HG03457 (cell line): ENCODE measurements around the gene CTAGE9.
"Not testable (repeated sequence)": the region's sequence is repeated elsewhere in the genome, so short reads cannot be mapped to it uniquely, and the experiment has no call there.

Experiments used
- ATAC-seq: cut with Tn5 transposase; IDR thresholded peaks from one replicate; pipeline ENCODE4 v1.9.1; 2021; ENCODE audit warnings: moderate number of reproducible peaks; ENCODE audit not compliant: unreplicated experiment

Gene CTAGE9

DNA sequence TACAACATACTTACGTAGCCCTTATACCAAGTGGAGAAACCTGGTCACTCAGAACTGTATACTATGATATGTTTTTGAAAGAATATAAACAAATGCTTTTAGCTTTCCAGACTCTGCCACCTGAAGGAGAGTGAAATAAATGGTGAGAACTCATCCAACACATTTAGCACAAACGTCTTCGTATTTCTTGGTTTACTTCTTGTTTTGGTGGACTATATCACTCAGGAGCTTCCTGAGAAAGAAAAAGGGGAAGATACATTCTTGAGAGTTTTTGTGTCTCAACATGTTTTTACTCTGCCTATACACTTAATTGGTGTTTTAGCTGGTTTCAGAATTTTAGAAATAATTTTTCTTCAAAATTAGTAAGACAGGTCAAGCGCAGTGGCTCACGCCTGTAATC is 19.4 kb upstream of the CTAGE9 start:
- ATAC-seq = no peak

DNA sequence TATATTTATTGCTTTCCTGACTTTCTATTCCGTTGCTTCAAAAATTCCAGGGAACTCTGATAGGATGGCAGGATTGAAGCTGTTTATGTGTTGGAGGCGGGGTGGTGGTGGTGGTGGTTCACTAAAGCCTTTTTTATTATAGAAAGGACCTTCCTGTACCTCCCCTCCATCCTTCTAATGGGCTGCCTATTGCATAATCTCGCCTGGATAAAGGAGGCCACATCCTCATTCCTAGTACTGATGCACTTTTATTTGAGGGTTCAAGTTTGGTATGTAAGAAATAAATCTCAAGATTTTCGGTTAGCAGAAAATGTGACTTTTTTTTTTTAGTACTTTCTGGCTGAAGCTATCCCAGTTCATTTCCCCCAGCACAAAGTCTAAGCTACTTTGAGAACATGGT is 18.7 kb upstream of the CTAGE9 start:
- no peak for ATAC-seq

DNA sequence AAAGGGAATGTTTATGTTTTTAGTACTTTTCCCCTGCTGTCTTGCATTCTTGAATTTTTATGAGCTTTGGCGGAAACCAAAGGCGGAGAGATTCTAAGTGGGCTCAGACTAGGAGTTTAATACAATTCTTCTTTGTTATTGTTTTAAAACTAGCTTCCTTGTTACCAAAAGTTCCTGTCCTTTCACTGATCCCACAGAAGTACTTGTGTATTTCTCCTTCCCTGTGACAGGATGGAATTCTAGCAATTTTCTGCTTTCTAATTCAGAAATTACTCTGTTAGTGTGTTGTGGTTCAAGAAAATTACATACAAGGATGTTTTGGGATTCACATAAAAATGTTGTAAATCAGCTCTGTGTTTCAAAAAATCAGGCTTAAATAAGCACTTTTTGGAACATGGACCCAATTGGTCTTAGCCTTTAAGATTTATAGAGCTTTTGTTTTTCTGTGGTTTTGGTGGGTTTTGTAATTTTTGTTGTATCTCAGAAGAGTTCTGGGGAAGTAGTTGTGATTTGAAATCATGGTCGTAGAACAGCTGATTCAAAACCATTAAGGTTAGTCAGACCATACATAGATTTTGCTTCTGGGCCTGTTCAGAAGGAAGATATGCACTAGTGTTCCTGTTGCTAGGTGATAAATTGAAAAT is 17.6 kb upstream of the CTAGE9 start:
- ATAC-seq = no peak

DNA sequence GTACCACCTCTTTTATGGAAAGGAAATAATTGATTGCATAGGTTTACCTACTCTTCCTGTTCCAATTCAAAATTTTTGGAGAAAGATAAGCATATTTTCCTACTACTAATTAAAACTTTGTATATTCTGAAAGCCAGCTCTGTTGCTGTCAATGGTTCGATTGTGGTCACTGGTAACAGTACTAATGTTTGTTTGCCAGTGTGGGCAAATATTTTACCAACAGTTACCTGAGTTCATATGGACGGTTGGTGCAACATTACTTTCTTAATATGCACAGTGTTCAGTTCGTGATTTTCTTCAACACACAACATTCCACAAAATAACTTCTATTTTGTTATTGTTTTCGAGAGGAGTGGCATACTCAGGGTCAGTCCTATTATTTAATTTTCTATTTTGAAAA is 17.1 kb upstream of the CTAGE9 start:
- ATAC-seq = no peak

DNA sequence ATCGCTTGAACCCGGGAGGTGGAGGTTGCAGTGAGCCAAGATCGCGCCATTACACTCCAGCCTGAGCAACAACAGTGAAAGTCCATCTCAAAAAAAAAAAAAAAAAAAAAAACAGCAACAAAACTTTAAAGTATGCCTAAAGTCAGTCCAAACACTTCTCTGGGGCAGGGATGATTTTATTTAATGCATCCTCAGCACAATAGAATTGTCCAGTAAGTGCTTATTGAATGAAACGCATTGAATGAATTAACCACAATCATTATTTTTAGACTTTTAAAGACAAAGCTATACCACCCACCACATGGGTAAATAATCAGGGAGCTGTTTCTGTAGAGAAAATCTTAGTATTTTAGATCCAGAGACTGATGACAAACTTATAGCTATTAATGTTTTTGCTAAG is 16.6 kb upstream of the CTAGE9 start:
- ATAC-seq = no peak

DNA sequence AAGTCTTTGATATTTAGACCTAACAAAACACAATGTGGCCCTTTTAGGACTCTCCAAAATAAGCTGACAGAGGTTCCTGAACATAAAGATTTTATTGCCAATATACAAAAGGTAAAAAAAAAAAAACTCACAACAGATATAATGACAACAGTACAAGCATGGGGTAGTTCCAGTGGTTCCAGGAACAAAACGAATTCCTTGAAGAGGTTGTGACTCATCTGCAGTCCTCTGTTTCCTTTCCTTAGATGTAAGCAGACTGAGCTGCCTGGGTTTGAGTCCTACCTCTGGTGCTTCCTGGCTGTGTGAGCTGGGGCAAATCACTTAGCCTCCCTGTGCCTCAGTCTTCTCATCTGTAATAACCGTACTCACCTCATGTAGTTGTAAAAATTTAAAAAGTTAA is 13.3 kb upstream of the CTAGE9 start:
- no peak for ATAC-seq

DNA sequence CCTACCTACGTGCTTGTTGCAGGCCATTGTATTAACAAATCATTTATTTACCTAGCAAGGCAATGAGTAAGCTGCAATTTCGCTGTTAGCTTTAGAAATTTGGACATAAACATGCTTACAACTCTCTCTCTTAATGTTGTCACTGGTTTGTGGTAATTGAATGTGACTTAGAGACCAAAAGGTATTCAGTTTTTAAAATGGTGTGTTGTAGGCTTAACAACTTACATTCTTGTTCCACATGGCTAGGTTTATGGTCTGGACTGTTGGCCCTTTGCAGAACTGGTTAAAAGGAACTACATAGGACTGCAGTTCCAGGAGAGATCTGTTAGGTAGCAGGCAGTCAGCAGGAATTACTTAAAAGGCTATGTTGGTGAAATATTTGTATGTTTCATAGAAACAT is 10.3 kb upstream of the CTAGE9 start:
- no peak for ATAC-seq

DNA sequence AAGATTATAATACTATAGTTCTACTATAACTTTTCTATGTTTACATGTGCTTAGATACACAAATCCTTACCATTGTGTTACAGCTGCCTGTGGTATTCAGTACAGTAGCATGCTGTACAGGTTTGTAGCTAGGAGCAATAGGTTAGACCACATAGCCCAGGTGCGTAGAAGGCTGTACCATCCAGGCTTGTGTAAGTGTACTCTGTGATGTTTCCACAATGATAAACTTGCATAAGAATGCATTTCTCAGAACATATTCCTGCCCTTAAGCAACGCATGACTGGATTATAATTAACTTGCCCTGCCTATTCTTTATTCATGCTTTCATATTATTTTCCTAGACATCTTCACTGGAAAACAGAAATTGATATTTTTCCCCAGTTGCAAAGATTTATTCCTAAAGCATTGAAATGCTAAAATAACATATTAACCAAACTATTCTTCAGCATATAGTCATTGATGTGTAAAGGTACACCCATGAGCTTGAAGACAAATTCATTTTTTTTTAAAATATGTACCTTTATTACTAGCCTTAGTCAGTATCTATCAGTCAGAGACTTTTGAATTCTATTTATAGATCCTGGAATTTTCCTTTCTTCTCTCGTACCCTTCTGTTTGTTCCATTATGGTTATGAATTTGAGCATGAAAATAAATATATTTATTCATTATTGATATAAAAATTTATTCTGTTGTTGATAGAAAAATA is 7.2 kb upstream of the CTAGE9 start:
- no peak for ATAC-seq

DNA sequence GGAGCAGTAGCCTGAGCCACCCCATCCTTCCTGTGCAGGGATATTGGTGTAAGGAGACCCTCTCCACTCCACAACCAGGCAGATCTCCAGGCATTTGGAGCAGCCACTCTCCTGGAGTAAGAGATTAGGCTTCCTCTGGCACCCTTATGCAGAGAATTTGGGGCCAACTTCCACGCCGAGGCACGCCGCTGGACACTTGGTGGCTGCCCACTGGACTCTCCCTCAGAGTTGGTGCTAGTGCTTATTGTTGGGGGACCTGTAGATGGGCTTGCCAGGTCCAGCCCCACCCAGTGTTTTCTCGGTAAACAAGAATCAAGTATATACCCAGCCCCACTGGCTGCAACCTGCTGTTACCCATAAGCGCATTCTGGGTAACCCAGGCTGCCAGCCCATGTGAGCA is 4.8 kb upstream of the CTAGE9 start:
- not testable (repeated sequence) for ATAC-seq

DNA sequence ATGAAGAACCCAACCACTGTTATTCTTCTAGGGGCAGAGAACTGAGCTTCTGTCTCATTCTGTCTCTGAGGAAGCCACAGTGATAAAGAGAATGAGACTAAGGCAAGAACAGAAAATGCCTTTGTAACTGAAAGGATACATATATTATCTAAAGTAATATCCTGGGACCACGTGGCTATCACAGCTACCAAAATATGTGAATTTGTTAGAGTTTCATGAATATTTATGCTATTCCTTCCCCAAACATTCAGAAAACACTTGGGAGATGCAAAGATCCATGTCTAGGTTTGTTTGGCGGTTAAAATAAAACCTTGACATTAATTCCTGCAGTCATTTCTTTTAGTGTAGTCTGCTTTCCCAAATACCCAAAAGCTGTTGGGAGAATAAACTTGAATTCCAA is 6.9 kb downstream of the CTAGE9 start:
- ATAC-seq = not testable (repeated sequence)

DNA sequence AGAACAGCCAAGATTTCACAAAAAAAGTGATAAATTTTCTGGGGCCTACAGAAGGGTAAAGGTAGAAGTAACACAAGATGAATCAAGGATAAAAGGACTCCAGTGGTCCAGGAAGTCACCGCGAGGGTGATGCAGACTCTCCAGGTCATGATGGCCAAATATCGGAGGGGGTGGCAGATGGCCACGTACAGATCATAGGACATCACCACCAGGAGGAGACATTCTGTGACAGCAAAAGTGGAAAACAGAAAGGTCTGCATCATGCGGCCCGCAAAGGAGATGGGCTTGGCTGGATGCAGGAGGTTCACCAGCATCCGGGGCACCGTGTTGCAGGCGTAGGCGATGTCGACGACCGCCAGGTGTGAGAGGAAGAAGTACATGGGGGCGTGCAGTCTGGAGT is 10.0 kb downstream of the CTAGE9 start:
- not testable (repeated sequence) for ATAC-seq

DNA sequence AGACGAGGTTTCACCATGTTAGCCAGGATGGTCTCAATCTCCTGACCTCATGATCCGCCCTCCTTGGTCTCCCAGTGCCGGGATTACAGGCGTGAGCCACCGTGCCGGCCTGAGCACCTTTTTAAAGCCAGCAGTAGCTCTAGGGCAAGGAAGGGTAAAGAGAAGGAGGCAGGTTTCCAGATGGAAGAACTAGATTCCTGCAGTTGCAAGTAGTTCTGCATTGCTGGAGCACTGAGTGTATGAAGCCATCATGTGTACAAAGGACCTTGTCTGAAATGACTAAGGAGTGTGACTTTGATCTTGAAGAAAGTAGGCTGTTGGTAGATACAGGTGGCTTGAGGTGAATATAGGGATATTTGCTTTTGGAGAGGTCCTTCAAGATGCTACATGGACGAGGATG is 13.9 kb downstream of the CTAGE9 start:
- ATAC-seq = no peak

DNA sequence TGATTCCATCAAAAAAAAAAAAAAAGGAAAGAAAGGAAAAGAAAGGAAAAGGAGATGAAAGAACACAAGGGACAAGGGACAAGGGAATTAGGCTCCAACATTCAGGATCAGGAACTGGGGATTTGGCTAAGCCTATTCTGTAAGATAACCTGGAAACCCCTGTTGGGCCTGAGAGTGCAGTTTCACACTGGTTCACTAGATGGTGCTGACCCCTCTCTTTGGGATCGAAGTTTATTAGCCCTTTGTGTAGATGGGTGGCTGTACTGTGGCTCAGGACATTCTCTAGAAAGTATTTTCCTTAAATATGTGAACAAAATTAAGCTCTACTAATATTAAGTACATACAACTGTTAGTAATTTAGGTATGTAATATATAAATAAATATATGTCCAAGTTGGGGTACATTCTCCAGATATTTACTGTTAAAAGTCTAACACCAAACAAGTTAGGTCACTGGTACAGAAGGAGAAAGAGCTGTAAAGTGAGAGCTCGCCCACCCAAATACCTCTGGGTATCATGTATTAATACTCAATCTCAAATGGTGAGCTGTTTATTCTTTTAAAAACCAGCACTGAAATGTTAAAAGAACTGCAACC is 15.9 kb downstream of the CTAGE9 start:
- no peak for ATAC-seq

DNA sequence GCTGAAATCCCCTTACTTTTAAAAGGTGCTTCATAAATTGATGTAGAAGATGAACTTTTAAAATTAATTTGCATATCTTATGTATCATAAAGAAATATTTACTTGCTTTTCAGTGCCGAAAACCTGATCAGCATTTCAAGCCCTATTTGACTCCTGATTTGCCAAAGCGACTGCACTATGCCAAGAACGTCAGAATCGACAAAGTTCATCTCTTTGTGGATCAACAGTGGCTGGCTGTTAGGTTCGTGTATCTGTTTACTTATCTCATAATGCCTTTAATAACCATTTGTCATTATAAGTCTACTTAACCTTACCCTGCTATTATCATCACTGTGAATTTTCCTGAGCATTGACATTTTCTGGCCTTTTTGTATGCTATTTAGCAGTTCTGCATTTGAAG is 17.4 kb downstream of the CTAGE9 start:
- ATAC-seq = no peak

DNA sequence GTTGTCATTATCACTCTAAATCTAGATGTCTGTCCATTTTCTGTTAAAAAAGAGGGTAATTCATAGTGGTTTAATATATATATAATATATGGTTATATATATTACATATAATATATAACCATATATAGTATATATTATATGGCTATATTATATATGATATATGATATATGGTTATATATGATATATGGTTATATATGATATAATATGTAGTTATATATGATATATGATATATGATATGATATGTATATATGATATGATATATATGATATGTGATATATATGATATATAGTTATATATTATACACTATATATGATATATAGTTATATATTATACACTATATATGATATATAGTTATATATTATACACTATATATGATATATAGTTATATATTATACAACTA is 18.2 kb downstream of the CTAGE9 start:
- no peak for ATAC-seq

DNA sequence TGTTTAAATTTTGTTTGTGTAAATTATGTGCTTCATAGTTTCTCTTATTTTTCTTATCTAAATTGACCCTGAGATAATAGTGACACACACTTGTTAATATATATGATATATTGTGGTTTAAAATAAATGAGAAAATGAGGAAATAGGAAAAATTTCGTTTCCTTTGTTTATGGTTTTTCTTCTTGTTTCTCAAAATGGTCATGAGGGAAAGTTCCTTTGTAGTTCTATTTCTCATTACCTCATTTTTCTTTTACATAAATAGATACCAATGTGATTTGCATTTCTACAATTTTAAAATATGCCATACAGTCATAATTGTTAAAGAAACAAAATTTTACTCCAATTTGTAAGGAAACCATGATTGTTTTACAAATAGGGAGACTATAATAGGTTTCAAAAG is 18.8 kb downstream of the CTAGE9 start:
- ATAC-seq = no peak

DNA sequence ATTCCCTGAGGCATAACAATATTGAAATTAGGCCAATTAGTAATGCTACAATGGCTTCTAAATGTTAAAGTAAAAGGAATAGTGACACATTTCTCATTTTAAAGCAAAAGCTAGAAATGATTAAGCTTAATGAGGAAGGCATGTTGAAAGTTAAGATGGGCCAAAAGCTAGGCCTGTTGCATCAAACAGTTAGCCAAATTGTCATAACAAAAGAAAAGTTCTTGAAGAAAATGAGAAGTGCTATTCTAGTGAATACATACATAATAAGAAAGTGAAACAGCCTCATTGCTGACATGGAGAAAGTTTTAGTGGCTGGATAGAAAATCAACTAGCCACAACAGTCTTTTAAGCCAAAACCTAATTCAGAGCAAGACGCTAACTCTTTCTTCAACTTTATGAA is 22.5 kb downstream of the CTAGE9 start:
- ATAC-seq = peak; percentile 62

DNA sequence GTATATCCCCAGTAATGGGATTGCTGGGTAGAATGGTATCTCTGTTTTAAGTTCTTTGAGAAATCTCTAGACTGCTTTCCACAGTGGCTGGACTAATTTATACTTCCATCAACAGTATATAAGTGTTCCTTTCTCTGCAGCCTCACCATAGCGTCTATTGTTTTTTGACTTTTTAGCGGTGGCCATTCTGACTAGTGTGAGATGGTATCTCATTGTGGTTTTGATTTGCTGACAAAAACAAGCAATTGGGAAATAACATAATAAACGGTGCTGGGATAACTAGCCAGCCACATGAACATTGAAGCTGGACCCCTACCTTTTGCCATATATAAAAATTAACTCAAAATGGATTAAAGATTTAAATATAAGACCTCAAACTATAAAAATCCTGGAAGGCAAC is 23.8 kb downstream of the CTAGE9 start:
- no peak for ATAC-seq

DNA sequence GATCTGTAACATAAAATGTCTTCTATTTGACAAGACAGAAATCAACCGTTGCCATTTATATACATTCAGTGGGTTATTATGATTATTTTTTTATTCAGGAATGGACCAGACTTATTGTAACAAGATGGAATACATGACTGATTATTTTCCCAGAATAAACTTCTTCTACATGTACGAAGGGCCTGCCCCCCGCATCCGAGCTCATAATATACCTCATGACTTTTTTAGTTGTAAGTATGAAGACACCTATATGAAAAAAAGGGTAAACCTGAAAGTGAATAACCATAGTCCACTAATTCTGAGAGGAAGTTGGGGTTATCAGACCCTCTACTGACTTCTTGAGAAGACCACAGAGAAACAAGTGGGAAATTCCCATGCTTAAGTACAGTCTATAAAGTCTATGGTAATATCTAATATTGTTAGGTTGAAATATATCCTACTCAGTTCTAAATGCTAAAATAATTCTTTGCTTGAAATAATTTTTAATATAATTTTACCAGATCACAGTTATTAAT is 25.5 kb downstream of the CTAGE9 start:
- ATAC-seq = peak; percentile 64

DNA sequence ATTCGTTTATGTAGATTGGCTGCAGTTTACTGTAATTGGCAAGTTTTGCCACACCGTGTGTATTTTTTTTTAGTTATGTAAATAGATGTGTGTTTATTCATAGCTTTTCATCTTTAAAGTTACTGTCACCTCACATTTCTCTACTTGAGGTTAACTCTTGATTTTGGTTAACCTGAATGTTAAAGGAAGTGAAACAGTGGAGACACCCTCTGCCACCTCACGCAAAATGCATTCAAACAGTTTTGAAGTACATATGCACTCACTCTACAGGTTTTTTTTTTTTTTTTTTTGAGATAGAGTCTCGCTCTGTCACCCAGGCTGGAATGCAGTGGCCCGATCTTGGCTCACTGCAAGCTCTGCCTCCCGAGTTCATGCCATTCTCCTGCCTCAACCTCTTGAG is 27.3 kb downstream of the CTAGE9 start:
- peak; percentile 56 for ATAC-seq

DNA sequence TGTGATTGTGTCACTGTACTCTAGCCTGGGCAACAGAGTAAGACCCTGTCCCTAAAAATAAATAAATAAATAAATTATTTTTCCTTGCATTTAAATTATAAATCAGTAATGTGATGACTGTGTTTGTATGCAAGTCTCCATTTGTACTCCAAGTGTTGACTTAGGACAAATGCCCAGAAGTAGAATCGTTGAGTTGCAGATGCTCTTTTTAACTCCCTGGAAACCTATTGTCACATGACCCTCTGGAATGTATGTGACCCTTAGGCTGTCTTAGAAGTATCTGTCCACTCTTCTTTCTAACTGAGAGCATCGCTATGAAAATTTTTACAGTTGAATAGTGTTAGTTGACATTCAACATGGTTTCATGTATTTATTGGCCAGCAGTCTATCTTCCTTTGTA is 28.4 kb downstream of the CTAGE9 start:
- no peak for ATAC-seq

DNA sequence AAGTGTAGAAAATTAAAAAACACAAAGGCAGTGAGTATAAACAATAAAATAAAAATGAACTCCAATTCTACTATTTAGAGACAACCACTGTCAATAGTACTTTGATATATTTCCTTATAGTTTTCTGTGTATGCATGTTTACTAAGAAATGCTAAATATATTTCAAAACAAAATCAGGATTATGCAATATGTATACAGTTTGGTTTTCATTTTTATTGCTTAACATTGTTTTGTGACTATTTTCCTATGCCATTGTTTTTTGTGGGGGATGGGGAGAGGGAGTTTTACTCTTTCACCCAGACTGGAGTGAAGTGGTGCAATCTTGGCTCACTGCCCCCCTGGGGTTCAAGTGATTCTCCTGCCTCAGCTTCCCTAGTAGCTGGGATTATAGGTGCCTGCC is 29.2 kb downstream of the CTAGE9 start:
- ATAC-seq = no peak
